Measurements from ENCODE around the gene GOLGA6D.
"Not testable (repeated sequence)": the region's sequence is repeated elsewhere in the genome, so short reads cannot be mapped to it uniquely, and the experiment has no call there.

Gene GOLGA6D

GRCh38 chr15:75327005-75327404 is 44.4 kb downstream of the GOLGA6D start:
- DNase-seq (ENCODE audit: extremely low spot score, insufficient read length, low read depth) (no peak), FAIRE-seq (no peak)

GRCh38 chr15:75327491-75327890 is 44.9 kb downstream of the GOLGA6D start:
- DNase-seq (ENCODE audit: extremely low spot score, insufficient read length, low read depth) (no peak), FAIRE-seq (no peak)

- DNase-seq (ENCODE audit: extremely low spot score, insufficient read length, low read depth) (no peak), FAIRE-seq (no peak)
Observed at GRCh38 chr15:75328493-75329314, 46.1 kb downstream of the GOLGA6D start.

GRCh38 chr15:75329571-75329970 is 46.9 kb downstream of the GOLGA6D start:
- no peak for FAIRE-seq

GRCh38 chr15:75332093-75332492 is 49.5 kb downstream of the GOLGA6D start:
- not testable (repeated sequence) for DNase-seq (ENCODE audit: extremely low spot score, insufficient read length, low read depth); FAIRE-seq

More at GRCh38 chr15:75329571-75329970, 46.9 kb downstream of the GOLGA6D start:
- no peak for DNase-seq (ENCODE audit: extremely low spot score, insufficient read length, low read depth)

GRCh38 chr15:75333654-75334419 is 51.2 kb downstream of the GOLGA6D start:
- not testable (repeated sequence) for DNase-seq (ENCODE audit: extremely low spot score, insufficient read length, low read depth); FAIRE-seq

- DNase-seq (ENCODE audit: extremely low spot score, insufficient read length, low read depth) (no peak), FAIRE-seq (peak; percentile 5)
Observed at GRCh38 chr15:75335313-75335704, 52.7 kb downstream of the GOLGA6D start.

GRCh38 chr15:75335705-75336355 is 53.2 kb downstream of the GOLGA6D start, which contains the start of gene COMMD4:
COMMD4 (plus strand) TSS chr15:75336063; CDS start chr15:75336090, 27 bp downstream.
- DNase-seq (ENCODE audit: extremely low spot score, insufficient read length, low read depth) (no peak), FAIRE-seq (peak; percentile 84)

- no peak for DNase-seq (ENCODE audit: extremely low spot score, insufficient read length, low read depth)
- FAIRE-seq = no peak
Observed at GRCh38 chr15:75338661-75339240, 56.1 kb downstream of the GOLGA6D start.

- no peak for FAIRE-seq
- DNase-seq (ENCODE audit: extremely low spot score, insufficient read length, low read depth) = no peak
Observed at GRCh38 chr15:75339531-75340240, 57.1 kb downstream of the GOLGA6D start.

GRCh38 chr15:75342221-75342620 is 59.6 kb downstream of the GOLGA6D start:
- DNase-seq (ENCODE audit: extremely low spot score, insufficient read length, low read depth) (no peak), FAIRE-seq (no peak)

- FAIRE-seq = not testable (repeated sequence)
Observed at GRCh38 chr15:75343953-75344352, 61.3 kb downstream of the GOLGA6D start.

More at GRCh38 chr15:75343953-75344352, 61.3 kb downstream of the GOLGA6D start:
- not testable (repeated sequence) for DNase-seq (ENCODE audit: extremely low spot score, insufficient read length, low read depth)

All from GM18507 (cell line).